ENCODE measurements around the gene WASL.
"Not testable (repeated sequence)": the region's sequence is repeated elsewhere in the genome, so short reads cannot be mapped to it uniquely, and the experiment has no call there.

WASL gene

DNA sequence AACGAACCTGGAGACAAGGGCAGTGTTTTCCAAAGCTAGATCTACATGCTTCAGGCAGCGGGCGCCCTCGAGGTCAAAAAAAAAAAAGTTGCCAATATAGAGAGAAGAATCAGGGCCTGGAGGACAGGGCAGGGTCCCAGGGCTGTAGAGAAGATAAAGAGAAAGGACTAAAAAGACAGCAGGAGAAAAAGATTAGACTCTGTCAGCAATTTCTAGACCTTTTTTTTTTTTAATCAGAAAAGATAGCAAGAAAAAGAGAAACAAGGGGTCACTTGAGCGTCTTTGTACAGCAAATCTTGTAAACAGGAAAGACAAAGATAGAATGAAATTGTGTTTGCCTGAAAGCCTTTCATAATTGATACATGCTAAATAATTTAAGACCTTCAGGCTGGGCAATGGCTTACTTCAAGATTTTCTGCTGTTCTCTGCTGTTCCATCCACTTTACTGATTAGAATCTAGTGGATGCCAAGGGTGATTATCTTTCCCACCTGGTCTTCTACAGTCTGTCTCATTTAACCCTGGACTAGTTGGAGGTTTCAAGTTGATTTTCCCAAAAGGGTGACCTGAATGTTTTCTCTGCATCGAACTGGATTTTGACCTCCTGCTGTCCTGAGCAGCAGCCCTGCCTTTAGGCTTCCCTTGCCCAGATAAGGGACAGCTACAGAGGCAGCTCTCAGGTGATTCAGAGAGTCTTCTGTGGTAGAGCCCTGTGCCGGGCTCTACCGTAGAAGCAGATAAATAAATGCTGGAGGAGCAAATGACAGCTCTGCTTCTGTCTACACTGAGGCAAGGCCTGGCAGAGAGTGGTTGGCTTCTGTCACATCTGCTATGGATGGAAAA is 88.1 kb downstream of the WASL start:
- no peak for DNase-seq (ENCODE audit: low read depth in 2 of 2)

DNA sequence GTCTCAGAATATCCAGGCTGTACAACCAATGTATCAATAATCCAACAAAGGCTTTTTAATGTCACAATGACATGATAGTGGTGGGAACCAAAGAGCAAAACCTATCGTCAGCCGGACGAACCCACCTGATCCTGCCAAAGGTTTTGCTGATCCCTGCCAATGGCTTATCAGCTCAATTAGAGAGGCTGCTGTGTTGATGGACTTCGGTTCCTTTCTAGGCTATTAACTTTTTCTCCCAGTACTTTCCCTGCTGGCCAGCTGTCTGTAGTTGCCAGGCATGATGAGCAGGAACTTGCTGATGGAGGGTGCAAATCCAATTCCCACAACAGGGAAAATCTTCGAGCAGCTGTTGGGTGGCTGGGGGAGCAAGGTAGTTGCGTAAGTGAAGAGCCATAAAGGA is 90.8 kb downstream of the WASL start:
- no peak for DNase-seq (ENCODE audit: low read depth in 2 of 2)

GRCh38 chr7:123657304-123657685 is 91.5 kb downstream of the WASL start:
- DNase-seq (ENCODE audit: low read depth in 2 of 2), result no peak

DNA sequence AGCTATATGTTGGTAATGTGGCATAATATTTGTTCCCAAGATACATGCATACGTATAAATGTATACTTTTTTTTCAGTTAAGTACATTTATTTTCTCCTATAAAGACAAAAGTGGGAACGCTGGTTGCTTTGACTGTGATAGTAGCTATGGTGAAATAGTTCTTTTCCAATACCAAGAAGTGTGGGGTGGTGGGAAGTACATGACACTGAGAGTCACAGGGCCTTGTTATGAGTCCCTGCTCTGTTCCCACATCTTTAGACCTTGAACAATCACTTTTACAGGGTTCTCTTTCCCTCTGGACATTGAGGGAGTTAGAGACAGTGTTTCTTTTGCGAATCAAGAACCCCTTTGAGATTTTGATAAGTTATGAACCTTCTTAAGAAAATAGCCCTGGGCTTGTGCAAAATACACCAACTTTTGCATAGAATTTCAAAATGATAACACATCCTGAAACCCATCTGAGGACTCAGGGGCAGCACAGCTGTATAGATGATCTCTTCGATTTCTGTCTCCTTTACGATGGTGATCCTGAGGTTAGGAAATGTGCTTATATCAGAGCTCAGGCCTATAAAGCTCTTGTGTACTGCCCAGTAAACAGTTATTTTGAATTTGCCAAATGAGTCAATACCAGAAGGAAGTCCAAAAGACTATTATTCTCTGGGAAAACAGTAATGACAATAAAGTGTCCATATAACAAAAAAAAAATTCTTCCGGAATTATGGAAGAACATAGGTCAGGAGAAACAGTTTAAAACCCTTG is 92.1 kb downstream of the WASL start:
- no peak for DNase-seq (ENCODE audit: low read depth in 2 of 2)

DNA sequence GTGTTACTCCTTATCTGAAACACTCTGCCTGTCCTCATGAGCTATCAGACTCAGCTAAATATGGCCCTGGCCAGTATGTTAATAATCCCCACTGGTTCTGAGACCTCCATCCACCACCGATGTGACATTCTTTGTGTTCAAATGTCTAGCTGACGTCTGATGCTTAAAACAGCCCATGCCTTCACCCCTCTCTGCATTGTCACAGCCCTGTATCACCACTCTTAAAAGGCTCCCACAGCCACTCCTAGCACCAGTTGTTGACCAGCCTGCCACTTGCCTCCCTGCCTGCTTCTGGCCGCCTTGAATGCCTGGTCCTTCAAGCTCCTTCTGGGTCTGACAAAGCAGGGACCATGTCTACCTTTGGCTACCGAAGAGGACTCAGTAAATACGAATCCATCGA is 93.2 kb downstream of the WASL start, which contains the start of gene LMOD2:
Gene LMOD2, plus strand, starts transcription at position 253 of the 400 bp plus-strand sequence. Its CDS starts 98 bp downstream, at position 351.
- no peak for DNase-seq (ENCODE audit: low read depth in 2 of 2)

- DNase-seq (ENCODE audit: low read depth in 2 of 2), result no peak
These were observed 95.6 kb downstream of the WASL start for GRCh38 chr7:123653162-123653561.

DNA sequence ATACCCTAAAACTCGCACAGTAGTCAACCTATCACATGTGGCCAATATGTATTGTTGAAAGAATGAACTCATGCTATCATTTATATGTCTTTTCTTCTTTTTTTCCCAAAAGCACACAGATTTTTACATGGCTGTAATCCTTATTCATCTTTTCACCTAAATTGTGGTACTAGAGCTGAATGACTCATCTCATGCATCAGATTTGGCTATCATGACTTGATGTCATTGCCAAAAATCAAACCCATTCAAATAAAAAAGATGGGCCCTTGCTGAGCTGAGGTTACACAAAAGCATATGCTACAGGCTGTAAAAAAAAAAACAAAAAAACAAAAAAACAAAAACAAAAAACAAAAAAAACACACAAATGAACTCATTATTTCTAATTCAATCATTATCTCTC is 96.4 kb downstream of the WASL start:
- no peak for DNase-seq (ENCODE audit: low read depth in 2 of 2)

GRCh38 chr7:123650595-123650994 is 98.2 kb downstream of the WASL start:
- no peak for DNase-seq (ENCODE audit: low read depth in 2 of 2)

GRCh38 chr7:123649964-123650363 is 98.8 kb downstream of the WASL start:
- no peak for DNase-seq (ENCODE audit: low read depth in 2 of 2)

- no peak for DNase-seq (ENCODE audit: low read depth in 2 of 2)
These were observed 101.6 kb downstream of the WASL start for GRCh38 chr7:123647106-123647730.

- DNase-seq (ENCODE audit: low read depth in 2 of 2), result no peak
These were observed 103.3 kb downstream of the WASL start for GRCh38 chr7:123645516-123645915.

- no peak for DNase-seq (ENCODE audit: low read depth in 2 of 2)
These were observed 105.0 kb downstream of the WASL start for GRCh38 chr7:123643495-123644441.

- no peak for DNase-seq (ENCODE audit: low read depth in 2 of 2)
These were observed 106.9 kb downstream of the WASL start for GRCh38 chr7:123641901-123642300.

DNA sequence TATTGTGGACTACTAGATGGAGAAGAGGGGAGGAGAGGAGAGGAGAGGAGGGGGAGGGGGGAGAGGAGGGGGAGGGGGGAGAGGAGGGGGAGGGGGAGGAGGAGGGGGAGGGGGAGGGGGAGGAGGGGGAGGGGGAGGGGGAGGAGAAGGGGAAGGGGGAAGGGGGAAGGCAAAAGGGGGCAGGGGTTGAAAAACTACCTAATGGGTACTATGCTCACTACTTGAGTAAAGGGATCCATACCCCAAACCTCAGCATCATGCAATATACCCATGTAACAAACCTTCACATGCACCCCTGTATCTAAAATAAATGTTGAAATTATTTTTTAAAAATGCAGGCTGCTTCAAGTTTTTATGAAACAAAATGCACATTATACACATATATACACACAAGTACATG is 108.2 kb downstream of the WASL start:
- DNase-seq (ENCODE audit: low read depth in 2 of 2), result no peak

- no peak for DNase-seq (ENCODE audit: low read depth in 2 of 2)
These were observed 109.2 kb downstream of the WASL start for GRCh38 chr7:123639631-123640030.

GRCh38 chr7:123637878-123638277 is 110.9 kb downstream of the WASL start:
- DNase-seq (ENCODE audit: low read depth in 2 of 2), result no peak

DNA sequence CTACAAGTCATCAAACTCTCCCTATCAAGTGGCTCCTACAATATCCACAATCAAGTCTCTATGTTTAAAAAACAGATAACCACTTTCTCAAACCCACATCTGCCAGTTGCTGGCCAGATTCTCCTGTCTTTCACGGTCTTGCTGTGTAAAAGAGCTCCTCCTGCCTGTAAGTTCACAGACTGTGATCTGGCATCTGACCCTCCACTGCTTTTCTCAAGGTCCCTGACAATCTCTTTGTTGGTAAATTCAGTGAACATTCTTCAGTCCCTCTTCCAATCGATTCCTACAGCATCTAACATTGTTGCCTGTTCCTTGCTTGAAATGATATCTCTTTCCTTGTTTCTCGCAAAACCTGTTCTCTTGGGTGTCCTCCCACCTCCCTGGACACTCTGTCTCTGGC is 111.6 kb downstream of the WASL start:
- no peak for DNase-seq (ENCODE audit: low read depth in 2 of 2)

DNA sequence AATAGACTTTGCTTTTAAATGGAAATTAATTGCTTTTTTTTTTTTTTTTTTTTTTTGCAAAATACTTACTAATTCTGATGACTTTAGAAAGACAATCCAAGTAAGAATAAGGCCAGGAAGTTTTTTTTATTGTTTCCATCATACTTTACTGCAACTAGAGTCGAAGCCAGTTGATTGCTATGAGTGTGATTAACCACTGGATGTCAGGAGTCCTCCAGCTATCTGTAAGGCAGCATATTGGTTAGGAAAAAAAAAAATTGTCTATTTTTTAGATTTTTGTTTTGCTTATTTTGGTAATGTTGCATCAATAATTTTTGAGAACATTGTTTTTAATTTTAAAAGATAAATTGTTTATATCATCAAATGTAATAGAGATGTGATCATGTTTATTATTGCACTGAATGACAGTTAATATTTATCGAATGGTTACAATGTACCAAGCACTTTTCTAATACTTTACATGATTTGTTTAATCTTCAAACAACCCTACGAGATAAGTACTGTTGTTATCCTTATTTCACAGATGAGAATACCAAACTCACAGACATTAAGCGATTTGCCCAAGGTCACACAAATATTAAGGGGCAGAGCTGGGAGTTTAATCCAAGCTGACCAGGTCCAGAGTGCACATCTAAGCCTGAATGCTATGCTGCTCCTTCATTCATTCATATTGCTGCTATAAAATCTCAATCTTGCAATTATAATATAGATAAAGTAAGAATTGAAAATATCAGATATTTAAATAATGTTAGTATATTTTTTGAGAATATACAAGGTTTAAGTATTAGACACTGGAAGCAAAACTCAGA is 113.0 kb downstream of the WASL start:
- no peak for DNase-seq (ENCODE audit: low read depth in 2 of 2)

DNA sequence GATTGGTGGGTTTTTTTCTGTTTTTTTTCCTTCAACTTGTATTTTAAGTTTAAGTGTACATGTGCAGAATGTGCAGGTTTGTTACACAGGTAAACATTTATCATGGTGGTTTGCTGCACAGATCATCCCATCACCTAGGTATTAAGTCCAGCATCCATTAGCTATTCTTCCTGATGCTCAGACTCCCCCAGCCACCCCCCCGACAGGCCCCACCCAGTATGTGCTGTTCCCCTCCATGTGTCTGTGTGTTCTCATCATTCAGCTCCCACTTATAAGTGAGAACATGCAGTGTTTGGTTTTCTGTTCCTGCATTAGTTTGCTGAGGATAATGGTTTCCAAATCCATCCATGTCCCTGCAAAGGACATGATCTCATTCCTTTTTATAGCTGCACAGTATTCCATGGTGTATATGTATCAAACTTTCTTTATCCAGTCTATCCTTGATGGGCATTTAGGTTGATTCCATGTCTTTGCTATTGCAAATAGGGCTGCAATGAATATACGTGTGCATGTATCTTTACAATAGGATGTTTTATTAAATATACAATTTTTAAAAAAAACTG is 114.7 kb downstream of the WASL start:
- DNase-seq (ENCODE audit: low read depth in 2 of 2), result not testable (repeated sequence)

DNA sequence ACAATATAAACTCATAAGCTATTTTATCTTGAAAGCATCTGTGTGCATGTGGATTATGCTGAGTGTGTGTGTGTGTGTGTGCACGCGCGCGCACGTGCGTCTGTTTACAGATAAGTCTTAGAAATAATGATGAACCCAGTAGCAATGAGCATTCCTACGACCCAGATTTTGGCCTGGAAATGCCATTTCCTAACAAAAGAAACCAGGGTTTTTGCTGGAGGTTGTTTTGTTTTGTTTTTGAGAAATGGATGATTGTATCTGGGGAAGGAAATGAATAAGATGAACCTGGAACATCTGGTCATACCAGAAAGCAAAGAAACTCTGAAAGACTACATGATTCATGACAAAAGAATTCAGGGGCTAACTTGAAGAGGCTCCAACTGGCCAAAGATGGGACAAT is 115.2 kb downstream of the WASL start:
- no peak for DNase-seq (ENCODE audit: low read depth in 2 of 2)

Measured in activated CD8-positive, alpha-beta memory T cell treated with anti-CD3 and anti-CD28 coated beads for 4 hours (primary cell).